GM18909 (cell line): Measurements from ENCODE around the gene PSMA8.
"Not testable (repeated sequence)": the region's sequence is repeated elsewhere in the genome, so short reads cannot be mapped to it uniquely, and the experiment has no call there.

Experiments
- ATAC-seq: cut with Tn5 transposase; IDR thresholded peaks from one replicate; pipeline ENCODE4 v1.9.1; 2021; ENCODE audit warnings: mild to moderate bottlenecking; ENCODE audit not compliant: unreplicated experiment, poor library complexity

PSMA8 gene

DNA sequence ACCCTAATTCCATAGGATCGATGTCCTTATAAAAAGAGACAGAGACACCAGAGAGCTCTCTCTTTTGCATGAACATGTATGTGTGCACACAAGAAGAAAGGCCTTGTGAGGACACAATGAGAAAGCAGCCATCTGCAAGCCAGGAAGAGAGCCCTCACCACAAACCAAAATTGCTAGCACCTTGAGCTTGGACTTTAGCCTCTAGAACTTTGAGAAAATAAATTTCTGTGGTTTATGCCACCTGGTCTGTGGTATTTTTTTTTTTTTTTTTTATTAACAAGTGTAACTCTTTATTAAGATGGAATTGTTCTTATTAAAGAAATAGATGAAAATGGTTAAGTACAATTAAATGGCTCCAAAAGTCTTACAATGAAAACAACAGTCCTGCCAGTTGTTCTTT is 33.9 kb downstream of the PSMA8 start:
- ATAC-seq = peak; percentile 91

DNA sequence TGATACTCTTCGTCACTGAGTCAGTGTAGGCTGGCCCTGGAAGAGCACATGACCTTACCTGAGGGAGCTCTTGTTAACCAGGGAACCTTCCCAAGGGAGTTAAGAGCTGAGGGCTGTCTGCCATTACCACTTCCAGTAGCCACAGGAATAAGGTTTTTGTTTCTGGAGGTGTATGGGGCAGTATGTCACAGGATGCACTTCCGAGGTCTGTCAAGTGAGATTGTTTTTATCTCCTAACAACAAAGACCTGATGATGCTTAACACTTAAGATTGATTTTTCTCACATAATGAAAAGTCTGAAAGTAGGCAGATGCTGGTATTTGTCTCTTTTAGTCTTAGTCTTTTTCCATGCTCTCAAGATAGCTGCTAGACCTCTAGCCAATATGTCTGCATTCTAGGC is 41.8 kb downstream of the PSMA8 start:
- ATAC-seq = no peak

DNA sequence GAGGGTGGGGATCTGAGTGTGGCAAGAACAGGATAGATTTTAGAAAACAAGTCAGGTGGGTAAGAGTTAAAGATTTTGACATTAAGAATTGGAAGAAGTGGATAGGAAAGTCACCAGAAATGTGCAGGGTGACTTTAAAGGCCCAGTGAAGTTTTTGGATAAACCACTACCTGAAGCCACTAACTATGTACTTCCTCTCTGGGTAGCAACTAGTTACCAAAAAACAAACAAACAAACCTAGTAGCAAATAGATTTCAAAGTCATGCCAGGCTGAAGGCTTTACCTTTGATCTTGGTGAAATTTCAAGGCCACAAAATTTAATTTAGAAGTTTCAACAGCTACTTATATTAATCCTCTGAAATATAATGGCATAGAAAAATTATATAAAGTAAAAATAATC is 42.5 kb downstream of the PSMA8 start:
- ATAC-seq = no peak

DNA sequence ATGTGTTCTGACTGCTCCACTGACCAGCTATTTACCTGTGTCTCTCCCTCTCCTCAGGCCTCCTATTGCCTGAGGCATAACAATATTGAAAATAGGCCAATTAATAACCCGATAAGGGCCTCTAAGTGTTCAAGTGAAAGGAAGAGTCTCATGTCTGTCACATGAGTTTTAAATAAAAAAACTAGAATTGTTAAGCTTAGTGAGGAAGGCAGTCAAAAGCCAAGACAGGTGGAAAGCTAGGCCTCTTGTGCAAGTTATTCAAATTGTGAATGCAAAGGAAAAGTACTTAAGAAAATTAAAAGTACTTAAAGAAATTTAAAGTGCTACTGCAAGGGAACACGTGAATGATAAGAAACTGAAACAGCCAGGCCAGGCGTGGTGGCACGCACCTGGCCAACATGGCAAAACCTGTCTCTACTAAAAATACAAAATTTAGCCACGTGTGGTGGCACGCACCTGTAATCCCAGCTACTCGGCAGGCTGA is 47.7 kb downstream of the PSMA8 start:
- peak; percentile 63 for ATAC-seq

DNA sequence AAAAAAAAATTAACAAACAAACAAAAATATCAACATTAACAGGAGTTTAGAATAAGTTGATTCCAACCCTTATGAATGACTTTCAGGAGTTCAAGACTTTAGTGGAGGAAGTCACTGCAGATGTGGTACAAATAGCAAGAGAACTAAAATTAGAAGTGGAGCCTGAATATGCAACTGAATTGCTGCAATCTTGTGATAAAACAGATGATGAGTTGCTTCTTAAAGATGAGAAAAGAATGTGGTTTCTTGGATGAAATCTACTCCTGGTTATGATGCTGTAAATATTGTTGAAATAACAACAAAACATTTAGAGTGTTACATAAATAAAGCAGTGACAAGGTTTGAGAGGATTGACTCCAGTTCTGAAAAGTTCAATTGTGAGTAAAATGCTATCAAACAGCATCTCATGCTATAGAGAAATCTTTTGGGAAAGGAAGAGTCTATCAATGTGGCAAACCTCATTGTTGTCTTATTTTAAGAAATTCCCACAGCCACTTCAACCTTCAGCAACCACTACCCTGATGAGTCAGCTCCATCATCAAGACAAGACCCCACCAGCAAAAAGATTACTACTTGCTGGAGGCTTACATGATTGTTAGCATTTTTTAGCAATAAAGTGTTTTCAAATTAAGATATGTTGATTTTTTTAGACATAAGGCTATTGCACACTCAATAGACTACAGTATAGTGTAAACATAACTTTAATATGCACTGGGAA is 49.9 kb downstream of the PSMA8 start:
- no peak for ATAC-seq

DNA sequence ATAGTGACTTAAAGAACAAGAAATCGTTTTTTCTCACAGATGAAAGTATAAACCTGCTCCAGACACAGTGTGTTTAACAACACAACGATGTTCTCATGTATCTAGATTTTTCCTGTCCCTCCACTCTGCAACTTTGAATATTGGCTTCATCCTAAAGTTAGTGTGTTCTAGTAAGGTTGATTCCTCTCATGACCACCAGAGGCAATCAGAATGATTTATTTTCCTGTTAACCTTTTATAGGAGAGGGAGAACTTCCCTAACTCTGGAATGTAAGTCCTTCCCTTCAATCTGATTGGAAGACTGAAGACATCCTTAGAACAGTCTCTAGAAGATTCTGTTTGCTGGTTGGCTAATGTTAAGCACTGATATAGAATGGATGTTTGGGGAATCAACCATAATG is 51.6 kb downstream of the PSMA8 start:
- no peak for ATAC-seq

DNA sequence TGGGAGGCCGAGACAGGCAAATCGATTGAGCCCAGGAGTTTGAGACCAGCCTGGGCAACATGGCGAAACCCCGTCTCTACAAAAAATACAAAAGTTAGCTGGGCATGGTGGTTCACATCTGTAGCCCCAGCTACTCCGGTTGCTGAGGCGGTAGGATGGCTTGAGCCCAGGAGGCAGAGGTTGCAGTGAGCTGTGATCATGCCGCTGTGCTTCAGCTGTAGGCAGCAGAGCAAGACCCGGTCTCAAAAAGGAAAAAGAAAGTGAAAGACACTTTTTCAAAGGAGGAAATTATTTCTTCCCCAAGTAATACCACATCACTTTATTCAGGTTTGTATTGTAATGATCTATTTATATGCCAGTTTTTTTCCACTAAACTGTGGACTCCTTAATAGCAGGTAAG is 56.8 kb downstream of the PSMA8 start:
- ATAC-seq = peak; percentile 88

DNA sequence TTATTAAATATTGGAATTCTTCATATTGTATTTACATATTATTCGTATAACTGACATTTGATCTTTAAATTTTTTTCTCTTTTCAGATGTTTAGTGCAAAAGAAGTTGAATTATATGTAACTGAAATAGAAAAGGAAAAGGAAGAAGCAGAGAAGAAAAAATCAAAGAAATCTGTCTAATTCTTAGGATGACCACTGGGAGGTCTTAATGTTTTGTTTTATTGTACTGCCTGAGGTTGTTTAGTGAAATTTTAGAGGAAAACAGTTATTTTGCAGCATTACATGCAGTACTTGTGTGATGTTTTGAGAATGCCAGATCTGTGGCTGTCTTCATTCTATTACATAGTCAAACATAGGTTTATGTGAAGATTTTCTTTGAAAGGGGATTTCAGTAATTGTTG is 58.6 kb downstream of the PSMA8 start:
- no peak for ATAC-seq

DNA sequence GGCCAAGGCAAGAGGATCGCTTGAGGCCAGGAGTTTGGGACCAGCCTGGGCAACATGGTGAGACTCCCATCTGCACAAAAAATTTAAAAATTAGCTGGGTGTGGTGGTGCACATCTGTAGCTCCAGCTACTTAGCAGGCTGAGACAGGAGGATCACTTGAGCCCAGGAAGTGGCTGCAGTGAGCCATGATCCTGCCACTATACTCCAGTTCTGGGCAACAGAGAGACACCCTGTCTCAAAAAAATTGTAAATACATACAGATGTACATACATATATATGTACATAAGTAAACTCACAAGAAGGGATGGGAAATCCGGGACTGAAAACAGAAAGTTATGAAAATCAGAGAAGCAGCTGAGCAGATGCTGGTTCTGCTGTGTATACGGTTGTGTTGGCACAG is 62.9 kb downstream of the PSMA8 start:
- no peak for ATAC-seq

DNA sequence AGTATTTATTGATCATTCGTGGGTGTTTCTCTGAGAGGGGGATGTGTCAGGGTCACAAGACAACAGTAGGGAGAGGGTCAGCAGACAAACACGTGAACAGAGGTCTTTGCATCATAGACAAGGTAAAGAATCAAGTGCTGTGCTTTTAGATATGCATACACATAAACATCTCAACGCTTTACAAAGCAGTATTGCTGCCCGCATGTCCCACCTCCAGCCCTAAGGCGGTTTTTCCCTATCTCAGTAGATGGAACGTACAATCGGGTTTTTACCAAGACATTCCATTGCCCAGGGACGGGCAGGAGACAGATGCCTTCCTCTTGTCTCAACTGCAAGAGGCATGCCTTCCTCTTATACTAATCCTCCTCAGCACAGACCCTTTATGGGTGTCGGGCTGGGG is 68.3 kb downstream of the PSMA8 start:
- ATAC-seq = not testable (repeated sequence)

DNA sequence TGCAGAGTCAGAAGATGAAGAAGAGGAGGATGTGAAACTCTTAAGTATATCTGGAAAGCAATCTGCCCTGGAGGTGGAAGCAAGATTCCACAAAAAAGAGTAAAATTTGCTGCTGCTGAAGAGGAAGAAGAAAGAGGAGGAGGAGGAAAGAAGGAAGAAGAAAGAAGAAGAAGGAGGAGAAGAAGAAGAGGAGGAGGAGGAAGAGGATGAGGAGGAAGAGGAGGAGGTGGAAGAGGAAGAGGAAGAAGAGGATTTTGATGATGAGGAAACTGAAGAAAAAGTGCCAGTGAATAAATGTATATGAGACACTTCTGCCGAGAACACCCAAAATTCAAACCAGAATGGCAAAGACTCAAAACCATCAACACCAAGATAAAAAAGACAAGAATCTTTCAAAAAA is 71.6 kb downstream of the PSMA8 start:
- no peak for ATAC-seq

DNA sequence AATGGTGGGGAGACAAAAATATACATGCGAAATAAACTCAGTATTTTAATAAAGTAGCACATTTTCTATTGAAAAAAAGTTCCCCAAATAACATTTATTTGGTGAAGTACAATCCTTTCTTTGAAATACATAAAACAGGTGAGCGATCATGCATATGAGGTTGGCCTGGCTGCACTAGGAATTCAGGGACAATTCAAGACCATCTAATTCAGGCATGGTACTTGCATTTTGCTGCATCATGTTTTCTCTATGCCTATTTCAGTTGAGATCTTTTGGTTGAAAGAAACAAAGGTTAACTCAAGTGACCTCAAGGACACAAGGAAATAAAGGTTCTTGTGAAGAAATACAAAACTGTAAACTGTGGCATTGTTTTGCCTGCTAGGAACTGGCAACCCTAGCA is 72.8 kb downstream of the PSMA8 start:
- ATAC-seq = no peak

DNA sequence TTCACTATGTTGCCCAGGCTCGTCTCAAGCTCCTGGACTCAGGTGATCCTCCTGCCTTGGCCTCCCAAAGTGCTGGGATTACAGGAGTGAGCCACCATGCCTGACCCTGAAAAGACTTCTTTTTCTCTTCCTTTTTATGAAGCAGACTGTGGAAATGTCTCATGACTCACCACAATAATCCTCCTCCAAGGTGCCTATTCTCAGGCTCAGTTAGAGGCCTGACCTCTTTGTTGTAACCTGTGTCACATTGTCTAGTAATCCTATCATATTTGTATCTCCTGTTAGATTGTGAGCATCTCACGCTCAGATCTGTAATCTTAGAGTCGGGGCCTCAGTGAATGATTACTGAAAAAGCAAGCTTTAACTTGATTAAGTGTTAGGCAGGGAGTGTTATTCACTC is 74.3 kb downstream of the PSMA8 start:
- no peak for ATAC-seq

DNA sequence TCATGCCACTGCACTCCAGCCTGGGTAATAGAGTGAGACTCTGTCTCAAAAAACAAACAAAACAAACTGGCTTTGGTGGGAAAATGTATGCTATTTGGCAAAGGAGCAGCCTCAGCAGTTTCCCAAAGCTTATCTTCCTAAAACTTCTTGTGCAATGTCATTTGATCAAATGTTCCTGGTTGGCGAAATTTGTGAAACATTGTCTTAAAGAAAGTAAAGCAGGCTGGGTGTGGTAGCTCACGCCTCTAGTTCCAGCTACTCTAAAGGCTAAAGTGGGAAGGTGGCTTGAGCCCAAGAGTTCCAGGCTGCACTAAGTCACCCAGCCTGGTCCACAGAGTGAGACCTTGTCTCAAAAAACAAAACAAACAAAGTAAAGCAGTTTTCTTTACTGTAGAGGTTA is 75.3 kb downstream of the PSMA8 start:
- ATAC-seq = no peak

DNA sequence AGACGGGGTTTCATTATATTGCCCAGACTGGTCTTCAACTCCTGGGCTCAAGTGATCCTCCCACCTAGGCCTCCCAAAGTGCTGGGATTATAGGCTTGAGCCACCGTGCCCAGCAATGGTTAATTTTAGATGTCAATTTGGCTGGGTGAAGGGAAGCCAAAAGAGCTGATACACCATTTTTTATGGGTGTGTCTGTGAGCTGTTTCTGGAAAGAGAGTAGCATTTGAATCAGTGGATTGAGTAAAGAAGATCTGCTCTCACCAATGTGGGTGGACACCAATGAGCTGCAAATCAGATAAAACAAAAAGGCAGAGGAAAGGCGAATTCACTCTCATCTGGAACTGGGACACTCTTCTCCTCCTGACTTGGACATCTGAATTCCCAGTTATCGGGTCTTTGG is 76.5 kb downstream of the PSMA8 start:
- ATAC-seq = no peak

DNA sequence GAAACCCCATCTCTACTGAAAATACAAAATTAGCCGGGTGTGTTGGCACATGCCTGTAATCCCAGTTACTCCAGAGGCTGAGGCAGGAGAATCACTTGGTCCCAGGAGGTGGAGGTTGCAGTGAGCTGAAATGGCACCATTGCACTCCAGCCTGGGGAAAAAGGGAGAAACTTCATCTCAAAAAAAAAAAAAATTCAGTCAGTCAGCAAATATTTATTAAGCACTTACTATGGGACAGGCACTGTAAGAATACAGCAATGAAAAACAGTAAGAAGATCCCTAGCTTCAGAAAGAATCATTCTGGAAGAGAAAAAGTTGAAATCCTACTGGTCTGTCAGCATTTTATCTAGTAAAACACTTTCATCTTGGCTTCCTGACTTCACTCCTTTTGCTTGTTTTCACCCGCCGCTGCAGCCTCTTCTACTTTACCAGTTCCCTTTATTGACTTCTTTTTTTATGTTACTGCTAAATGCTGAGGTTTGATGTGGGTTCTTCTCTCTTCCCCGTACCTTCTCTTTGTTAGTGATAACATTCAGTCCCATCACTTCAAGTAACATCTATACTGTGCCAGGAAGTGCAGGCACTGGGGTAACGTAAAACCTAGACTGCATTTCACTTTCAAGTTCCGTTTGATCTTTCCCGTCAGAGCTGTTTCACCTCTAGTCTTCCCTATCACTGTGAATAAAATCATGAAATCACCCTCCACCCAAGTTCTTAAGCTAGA is 81.7 kb downstream of the PSMA8 start:
- peak; percentile 93 for ATAC-seq

DNA sequence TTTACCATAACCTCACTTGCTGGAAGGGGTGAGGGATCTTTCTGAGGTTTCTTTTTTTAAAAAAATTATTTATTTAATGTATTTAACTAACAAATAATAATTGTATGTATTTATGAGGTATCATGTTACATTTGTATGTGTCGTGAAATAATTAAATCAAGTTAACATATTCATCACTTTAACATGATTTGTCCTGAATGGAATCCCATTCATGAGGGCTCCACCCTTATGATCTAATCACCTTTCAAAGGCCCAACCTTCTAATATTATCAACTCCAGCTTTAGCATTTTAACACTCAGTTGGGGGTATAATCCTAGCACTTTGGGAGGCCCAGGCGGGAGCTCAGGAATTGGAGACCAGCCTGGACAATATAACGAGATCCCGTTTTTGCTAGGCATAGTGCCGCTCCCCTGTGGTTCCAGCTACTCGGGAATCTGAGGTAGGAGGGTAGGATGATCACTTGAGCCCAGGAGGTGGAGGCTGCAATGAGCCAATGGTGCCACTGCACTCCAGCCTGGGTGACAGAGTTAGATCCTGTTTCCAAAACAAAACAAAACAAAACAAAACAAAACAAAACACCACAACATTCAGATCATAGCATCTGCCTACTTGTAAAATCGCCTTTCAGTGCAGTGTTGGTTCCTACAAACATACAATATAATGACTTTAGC is 91.5 kb downstream of the PSMA8 start:
- ATAC-seq = no peak

DNA sequence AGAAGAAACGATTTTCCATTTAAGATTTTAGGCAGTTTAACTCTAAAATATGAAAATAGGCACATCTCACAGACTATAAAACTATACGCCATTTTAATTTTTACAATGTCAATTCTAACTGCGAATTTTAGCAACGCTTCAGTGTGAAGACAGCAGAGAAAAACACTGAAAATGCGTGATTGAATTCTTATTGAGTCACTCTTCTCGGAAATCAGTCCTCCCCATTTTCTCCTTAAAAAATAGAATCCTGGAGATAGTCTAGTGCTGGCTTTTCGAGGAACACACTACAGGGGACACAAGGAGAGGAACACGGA is 92.2 kb downstream of the PSMA8 start:
- ATAC-seq = no peak

DNA sequence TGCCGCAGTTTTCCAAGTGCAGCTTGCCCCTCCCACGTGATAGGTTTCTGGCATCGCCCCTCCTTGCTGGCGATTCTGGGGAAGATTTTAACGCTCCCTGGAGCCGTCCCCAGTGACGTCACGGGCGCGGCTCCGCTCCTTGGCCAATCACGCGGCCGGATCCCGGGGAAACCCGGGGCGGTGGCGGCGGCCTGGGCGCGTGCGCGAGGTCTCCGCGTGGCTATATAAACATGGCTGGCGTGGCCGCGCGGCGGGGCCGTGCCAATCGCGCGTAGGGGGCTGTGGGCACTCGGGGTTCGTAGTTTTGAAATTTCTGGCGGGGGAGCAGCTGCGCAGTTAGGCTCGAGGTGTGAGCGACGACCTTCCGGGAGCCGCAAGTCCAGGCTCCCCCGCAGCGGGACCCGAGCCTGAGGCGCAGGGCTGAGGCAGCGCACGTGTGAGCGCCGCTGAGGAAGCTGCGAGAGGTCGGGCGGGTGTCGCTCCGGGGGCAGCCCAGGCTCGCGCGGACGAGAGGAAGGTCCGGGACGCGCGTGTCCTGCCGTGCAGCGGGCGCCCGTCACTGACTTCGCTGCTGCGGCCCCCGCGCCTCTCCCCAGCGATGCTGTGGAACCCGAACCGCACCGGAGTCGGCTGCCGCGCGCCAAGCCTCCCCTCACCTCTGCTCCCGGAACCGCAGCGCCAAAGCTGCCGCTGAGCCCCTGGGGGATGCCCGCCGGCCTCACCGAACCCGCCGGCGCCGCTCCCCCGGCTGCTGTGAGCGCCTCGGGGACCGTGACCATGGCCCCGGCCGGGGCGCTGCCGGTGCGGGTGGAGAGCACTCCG is 92.8 kb downstream of the PSMA8 start, which contains the start of gene TAF4B:
TAF4B (plus strand) TSS at position 217 of the 822 bp plus-strand sequence; CDS start at position 706, 489 bp downstream.
- ATAC-seq = peak; percentile 89

DNA sequence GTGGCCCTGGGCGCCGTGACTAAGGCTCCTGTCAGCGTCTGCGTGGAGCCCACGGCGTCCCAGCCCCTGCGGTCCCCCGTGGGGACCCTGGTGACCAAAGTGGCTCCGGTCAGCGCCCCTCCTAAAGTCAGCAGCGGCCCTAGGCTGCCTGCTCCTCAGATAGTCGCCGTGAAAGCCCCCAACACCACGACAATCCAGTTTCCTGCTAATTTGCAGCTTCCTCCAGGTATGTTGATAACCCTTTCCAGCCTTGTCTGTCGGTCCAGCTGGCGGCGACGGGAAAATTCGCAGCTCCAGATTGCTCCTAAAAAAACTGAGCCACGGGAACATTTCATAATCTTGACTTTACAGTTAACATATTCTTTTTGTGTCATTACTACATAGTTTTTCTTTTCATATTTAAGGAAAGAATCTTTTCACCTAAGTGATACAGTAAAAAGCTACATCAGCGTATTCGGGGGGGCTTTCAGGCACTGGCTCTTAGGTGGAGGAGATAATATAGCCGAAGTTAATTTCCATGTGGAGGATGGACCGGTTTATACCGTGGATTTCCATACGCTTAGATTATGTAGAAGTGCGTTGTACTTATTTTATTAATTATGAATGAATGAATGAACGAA is 93.5 kb downstream of the PSMA8 start:
- ATAC-seq = no peak
